NCI-H2171 (cell line): ENCODE results near the gene ZNF66.
"Not testable (repeated sequence)": the region's sequence is repeated elsewhere in the genome, so short reads cannot be mapped to it uniquely, and the experiment has no call there.

Experiments
- DNase-seq: peaks from one replicate; lab custom pipeline; 2025; lab: John Stamatoyannopoulos, UW

The ZNF66 gene

GRCh38 chr19:20776083-20777076, at the start of gene ZNF66:
Gene ZNF66, plus strand, starts transcription at chr19:20776304. Its CDS starts 144 bp downstream, at chr19:20776448.
- DNase-seq = peak; percentile 94

GRCh38 chr19:20750169-20750568, 25.9 kb upstream of the ZNF66 start:
- DNase-seq = not testable (repeated sequence)

- DNase-seq = not testable (repeated sequence)
Measured at GRCh38 chr19:20752291-20752690, 23.8 kb upstream of the ZNF66 start.

- DNase-seq = not testable (repeated sequence)
Measured at GRCh38 chr19:20769225-20769736, 6.8 kb upstream of the ZNF66 start.

GRCh38 chr19:20787786-20788185, 11.7 kb downstream of the ZNF66 start:
- no peak for DNase-seq

GRCh38 chr19:20791806-20792205, 15.7 kb downstream of the ZNF66 start:
- no peak for DNase-seq

- DNase-seq = not testable (repeated sequence)
Measured at GRCh38 chr19:20806311-20807262, 30.5 kb downstream of the ZNF66 start.

GRCh38 chr19:20840371-20840770, 64.3 kb downstream of the ZNF66 start:
- no peak for DNase-seq
